SIG-M5 treated with dmso at 0.1 percent for 504 hours (cell line): Measurements from ENCODE around the gene LYST.
"Not testable (repeated sequence)": the region's sequence is repeated elsewhere in the genome, so short reads cannot be mapped to it uniquely, and the experiment has no call there.

Experiments used
- DNase-seq: peaks from one replicate; lab custom pipeline; 2025; ENCODE audit not compliant: unreplicated experiment; lab: John Stamatoyannopoulos, UW

The LYST gene

DNA sequence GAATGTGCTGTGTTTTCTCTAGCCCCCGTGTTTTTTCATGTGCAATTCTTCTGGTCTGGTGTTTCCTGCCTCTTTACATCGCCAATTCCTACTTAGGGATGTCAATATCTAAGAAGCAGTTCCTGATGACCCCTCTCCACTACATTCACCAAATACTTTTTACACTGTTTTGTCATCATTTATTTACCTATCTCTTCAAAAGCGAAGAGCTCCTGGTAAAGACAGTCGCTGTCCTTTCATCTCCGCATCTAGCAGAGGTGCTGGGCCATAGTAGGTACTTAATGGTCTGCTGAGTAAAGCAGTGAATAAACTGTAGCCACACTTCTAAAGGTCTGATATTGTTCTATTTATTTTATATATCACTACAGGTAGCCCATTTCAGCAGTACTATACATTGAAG lies 43.0 kb downstream of the LYST start:
- DNase-seq, result no peak

DNA sequence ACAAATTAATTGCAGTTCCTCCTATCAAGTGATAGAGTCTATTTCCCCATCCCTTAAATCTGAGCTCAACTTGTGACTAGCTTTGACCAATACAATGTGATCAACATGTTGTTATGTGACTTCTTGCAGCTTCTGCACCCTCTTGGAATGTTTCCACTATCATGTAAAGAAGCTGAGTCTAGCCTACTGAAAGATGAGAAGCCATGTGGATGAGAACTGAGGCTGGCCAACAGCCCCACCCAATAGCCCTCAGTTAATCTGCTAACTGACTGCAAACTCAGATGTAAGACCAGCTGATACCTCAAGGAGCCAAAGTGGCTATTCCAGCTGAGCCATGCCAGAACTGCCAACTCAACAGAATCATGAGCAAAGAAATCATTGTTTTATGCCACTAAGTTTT lies 44.0 kb downstream of the LYST start:
- no peak for DNase-seq

DNA sequence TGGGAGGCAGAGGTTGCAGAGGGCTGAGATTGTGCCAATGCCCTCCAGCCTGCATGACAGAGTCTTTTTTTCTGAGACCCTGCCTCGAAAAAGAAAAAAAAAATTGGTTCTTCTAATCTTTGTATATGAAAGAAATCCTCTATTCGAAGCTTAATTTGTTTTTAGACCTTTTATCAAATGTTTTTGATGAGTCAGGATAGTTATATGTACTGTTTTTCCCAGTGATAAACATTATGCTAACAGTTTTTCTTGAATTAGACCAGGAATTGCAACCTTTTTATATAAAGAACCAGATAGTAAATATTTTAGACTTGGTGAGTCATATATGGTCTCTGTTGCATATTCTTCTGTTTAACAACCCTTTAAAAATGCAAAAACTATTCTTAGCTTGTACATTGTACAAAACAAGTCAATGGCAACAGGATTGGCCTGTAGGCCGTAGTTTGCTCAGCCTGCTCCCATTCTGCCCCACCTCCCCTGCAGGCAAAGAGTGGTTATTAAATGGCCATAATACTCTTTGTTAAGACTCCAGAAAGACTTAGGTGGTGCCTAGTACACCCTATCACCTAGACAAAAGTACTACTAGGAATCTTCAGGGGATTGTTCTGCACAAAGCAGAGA lies 45.2 kb downstream of the LYST start:
- no peak for DNase-seq

DNA sequence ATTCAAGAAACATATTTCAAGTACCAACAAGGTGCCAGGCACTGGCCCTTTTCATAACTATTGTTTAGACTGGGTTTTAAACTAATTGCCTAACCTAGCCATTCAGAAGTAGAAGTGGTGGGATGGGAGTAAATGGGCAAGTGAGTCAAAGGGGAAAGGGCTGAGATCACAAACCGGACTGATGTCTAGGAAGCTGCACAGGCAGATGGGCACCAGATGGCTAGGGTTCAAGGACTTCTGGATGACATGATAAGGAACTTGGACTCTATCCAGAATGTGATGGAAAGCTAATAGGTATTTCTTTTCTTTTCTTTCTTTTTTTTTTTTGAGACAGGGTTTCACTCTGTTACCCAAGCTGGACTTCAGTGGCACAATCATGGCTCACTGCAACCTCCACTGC lies 46.6 kb downstream of the LYST start:
- no peak for DNase-seq

DNA sequence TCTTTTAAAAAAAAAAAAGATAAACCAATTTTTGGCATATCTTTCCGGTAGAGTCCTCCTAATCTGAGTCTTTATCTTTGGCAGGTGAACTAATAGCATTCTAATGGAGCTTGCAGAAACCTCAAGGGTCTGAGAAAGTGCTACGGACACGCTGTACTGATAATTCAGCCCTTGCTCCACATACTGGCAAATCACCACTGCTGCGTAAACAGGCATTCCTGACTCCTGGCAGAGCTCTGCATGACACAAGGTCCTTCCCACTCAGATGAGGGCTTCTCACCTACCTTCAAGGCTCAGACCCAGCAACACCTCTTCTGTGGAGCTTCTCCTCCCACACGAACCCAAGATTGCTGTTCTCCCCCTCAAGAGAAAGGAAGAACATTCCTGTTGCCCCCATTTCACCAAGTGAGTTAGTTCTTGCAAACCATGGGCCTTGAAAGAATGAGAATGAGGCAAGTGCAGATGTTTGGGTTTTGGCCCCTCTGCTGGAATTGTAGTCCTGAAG lies 48.0 kb downstream of the LYST start:
- no peak for DNase-seq

DNA sequence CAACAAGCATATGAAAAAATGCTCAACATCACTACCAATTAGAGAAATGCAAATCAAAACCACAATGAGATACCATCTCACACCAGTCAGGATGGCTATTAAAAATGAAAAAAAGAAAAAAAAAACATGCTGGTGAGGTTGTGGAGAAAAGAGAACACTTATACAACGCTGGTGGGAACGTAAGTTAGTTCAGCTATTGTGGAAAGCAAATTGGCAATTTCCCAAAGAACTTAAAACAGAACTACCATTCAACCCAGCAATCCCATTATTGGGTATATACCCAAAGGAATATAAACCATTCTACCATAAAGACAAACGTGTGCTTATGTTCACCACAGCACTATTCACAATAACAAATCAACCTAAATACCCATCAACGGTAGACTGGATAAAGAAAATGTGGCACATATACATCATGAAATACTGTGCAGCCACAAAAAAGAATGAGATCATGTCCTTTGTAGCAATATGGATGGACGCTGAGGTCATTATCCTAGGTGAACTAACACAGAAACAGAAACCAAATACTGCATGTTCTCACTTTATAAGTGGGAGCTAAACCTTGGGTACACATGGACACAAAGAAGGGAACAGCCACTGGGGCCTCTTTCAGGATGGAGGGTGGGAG lies 49.5 kb downstream of the LYST start:
- DNase-seq, result no peak

DNA sequence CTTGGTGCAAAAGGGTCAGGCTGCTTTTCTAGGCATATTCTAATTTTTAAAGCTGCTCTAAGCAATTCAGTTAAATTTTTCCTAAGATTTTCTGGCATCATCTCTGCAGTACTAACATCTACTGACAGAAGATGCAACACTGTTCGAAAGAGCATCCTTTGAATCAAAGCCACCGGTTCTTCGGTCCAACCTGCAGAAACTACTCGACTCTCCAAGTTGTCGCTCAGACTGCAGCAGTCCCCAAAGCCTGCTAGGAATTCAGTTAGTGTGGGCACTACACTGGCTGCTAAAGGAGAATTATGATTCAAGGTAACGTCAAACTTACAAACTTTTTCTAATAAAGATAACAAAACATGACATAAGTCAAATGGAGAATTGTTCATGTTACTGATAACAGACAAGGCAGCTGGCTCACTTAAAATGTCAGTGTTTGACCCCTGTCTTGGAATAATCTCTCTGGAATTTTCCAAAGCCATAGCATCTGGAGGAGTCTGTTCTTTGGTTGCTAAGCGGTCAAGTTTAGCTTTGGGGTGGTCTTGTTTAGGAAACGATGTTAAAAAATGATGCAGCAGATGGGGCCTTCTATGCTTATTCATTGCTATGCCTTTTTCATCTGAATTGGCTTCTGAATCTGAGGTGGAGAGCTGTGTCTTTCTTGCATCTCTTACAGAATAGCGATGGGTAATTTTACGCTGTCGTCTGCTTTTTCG lies 56.9 kb downstream of the LYST start:
- DNase-seq, result no peak

DNA sequence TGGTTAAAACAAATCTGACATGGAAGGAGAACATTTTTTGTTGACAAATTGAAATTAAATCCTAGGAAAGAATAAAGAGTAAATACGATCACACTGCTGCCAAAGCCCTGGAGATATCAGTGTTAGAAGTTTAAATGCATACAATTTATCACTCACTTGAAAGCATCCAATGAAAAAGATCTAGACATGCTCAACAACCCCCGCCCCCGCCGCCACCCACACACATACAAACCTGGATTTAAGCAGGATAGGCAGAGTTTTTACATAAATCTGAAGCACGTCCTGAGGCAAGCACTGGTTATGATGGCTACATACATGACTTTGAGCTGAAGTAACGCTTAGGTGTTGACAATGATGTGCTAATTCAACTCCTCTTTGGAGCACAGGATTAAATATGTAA lies 58.5 kb downstream of the LYST start:
- no peak for DNase-seq

DNA sequence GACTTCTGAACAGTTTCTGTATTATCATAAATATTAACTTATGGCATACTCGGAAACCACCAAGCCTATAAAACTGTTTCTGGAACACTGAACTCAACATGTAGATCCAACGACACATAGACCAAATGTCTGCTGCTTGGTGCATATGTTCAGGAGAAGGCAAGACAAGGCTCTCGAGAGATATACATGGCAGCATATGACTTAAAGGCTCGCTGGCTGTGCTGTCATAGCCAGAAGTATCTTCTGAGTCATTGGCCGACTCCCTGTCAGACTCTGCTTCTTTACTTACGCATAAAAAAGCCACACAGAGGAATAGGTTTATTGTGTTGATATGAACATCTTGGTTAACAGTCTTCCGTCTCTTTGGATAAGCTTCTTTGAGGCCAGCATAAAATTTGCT lies 60.6 kb downstream of the LYST start:
- no peak for DNase-seq

DNA sequence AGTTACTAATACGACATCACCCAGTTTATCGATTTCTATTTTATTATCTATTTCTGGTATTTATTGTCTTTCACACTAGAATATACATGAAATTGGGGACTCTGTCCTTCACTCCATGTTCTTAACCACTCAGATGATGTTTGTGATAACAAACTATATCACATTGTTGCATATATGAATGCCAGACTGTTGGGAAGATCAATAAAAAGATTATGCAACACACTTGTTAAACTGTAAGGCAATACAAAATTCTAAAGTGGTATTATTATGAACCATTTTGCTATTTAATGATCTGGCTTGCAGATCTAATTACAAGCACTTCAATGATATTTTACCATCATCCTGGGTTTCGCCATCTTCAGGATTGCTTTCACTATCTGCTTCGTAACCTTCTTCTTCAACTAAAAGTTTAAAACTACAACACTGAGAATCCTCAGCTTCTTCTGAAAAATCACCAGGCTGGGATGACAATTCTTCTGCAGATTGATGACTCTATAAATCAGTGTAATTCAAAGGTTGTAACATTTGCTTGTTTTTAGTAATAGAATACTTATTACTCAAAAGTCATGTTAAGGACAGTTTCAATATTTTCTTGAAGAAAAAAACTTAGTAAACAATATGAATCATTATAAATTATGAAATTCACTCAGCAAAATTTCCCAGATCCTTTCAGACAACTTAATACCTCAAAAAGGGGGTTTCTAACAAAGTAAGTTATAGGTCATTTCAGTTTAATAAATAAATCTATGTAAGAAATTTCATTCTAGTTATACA lies 63.9 kb downstream of the LYST start:
- no peak for DNase-seq

DNA sequence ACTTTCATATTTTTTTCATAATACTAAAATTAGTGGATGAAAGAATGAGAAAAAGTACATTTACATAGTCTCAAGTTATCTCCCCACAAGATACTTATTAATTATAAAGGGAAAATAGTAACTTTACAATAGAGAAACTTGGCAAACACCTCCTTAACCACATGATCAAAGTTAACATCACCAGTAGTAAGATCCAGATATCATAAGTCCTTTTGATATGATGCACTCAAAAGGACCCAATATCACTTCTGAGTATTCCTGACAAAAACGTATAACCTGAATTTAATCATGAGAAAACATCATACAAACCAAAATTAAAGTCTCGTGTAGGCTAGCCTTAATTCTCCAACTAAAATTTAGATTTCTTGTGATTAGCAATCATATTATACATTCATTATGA lies 67.4 kb downstream of the LYST start:
- no peak for DNase-seq

DNA sequence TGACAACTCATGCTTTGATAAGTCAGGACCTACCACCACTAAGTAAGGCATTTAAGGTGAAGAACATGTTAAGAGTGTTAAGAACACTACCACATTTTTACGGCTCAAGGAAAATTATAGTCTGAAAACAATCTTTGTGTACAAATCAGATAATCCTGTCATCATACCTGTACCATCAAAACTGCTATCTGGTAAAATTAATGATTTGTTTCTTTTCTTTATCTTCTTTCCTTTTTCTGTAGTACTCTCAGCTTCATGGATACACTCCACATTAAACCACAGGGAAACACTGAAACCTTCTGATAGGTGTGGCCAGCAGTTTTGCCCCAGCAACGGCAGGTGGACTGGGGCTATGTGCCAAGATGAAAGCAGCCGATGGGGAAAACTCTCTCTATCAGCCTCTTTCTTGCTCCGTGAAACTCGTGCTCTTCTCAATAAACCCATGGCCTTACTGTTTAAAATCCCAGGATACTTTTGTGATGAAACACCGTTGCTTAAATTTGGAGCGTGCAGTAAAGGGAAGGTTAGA lies 75.1 kb downstream of the LYST start:
- no peak for DNase-seq

DNA sequence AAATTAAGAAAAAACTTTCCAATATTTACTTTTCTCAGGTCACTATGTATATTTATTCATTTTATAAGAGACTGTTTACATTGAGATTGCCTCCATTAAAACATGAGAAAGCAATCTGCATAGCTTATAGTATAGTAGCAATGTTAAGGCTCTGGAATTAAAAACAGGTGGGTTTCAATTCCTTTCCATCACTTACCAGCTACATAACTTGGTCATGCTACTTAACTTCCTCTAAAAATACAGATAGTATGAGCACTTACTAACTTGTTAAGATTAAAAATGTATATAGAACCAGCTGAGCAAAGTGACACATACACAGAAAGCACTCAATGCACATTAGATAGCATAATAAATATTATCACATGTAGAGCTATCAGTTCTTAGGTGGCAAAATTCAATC lies 76.6 kb downstream of the LYST start:
- no peak for DNase-seq

DNA sequence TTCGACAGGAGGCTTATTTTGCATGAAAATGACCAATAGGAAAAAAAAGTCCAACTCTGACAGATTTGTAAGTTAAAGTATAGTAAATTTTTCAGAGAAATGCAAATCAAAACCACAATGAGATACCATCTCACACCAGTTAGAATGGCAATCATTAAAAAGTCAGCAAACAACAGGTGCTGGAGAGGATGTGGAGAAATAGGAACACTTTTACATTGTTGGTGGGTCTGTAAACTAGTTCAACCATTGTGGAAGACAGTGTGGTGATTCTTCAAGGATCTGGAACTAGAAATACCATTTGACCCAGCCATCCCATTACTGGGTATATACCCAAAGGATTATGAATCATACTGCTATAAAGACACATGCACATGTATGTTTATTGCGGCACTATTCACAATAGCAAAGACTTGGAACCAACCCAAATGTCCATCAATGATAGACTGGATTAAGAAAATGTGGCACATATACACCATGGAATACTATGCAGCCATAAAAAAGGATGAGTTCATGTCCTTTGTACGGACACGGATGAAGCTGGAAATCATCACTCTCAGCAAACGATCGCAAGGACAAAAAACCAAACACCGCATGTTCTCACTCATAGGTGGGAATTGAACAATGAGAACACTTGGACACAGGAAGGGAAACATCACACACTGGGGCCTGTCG lies 80.3 kb downstream of the LYST start:
- DNase-seq, result not testable (repeated sequence)

DNA sequence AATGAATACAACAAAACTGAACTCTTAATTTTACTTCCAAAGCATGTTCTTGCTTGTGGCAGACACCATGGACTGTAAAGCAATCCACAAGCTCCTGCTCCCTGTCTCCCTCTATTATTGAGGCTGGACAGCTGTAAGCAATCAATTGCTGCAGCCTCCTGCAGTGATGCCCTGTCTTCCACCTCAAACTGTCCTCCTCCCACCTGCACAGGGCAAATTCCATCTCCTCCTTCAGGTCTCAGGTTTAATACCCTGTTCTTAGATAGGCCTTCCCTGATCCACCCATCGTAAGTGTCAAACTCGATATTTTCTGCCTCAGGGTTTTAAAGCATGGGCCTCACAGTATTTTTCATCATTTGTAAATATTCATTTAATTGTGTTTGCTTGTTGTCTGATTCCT lies 81.8 kb downstream of the LYST start:
- DNase-seq, result no peak

DNA sequence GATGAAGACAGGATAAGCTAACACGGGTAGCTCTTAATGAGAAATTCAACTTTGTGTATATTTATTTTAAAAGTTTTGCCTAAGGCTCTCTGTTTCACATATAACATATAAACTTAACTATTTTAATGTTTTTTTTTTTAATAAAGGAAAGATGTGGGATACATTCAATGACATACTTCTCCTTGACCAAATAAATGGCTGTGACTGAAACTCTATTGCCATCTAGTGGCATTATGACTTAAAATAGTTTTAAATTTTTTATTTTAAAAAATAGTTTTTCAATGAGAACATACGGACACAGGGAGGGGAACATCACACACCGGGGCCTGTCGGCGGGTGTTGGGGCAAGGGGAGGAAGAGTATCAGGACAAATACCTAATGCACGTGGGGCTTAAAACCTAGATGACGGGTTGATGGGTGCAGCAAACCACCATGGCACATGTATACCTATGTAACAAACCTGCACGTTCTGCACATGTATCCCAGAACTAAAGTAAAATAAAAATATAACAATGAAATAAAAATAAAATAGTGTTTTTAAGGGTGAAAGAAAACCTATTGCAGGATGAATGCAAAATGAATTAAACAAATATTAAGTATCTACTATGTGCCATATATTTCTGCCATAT lies 83.4 kb downstream of the LYST start:
- peak; percentile 28 for DNase-seq

DNA sequence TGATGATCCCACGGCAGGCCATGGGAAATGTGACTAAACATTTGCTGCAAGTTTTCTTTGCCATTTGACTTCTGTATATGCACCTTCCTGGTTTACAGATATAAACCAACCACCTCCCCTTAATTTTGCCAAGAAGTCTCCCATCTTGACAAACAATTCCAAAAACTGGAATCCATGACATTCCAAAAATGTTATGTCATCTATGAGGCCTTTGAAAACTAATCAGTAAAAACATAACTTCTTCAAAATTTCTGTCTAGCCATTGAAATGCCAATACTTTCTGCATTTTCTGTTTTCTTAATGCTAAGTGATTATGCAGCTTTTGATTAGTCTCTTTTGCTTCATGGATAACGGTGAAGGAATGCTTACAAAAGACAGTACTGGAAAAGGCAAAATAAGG lies 84.1 kb downstream of the LYST start:
- no peak for DNase-seq

DNA sequence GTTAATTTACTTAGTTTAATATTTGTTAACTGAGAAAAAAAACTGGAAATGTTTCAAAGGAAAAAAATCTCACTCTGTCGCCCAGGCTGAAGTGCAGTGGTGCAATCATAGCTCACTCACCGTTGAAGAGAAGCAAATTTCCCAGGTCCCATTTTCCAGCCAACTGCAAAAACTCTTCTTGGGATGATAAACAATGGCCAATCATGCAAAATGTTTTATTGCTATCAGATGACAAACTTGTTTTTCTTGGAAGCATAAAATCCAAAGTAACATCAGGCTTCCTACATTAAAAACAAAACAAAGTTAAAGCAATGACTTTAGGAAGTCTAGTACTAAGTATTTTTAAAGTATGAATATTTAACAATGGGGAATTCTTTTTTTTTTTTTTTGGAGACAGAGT lies 84.9 kb downstream of the LYST start:
- no peak for DNase-seq

DNA sequence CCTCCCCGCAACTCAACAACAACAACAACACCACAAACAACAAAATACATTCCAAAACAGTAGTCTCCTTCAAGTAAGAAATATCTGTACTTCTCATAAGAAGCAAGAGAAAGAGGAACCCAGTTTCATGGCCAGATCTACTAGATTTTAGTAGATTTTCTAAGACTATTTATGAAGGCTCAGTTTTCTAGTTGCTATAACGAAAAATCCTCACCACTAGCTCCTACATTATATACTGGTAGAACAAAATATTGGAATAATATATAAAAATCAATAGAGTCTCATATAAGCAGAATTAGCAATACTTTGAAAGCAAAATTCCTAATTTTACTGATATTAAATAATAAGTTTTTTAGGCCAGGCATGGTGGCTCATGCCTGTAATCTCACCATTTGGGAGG lies 86.9 kb downstream of the LYST start:
- DNase-seq, result no peak

DNA sequence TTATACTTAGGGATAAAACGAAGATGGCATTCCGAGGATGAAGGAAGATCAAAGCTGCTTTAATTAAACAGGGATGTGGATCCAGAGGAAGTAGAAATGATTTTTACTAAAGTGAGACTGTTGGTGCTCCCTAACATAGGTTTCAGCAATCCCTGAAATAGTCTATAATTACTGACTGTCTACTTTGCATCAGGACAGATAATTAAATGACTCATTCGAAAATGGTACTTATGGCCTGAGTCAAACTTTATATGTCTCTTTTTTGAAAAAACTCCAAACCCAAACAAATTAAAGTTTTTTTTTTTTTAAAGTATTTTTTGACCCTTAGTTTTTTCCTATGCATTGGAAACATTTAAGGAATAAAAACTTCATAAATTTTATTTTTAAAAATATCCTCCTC lies 90.3 kb downstream of the LYST start:
- DNase-seq, result no peak
